WERI-Rb-1 (cell line): ENCODE data around the gene DOCK11.

Experiments
- DNase-seq: peaks from one replicate; pipeline ENCODE4 v3.0.0-alpha.2; 2020
- H3K27ac ChIP-seq: fragments of 250-450 bp; sonication (Bioruptor Pico); 2 replicates; pipeline ENCODE4 v1.5.1; 2020; ENCODE audit warnings: mild to moderate bottlenecking, moderate library complexity
- H3K27me3 ChIP-seq: fragments of 250-450 bp; sonication (Bioruptor Pico); 2 replicates; pipeline ENCODE4 v1.5.1; 2021; ENCODE audit warnings: mild to moderate bottlenecking, low read depth, moderate library complexity; ENCODE audit not compliant: insufficient read depth, severe bottlenecking
- H3K36me3 ChIP-seq: fragments of 250-450 bp; sonication (Bioruptor Pico); 2 replicates; pipeline ENCODE4 v1.5.1; 2020; ENCODE audit warnings: mild to moderate bottlenecking, moderate library complexity
- H3K4me3 ChIP-seq: 2 replicates; pipeline ENCODE4 v1.5.1; 2011; ENCODE audit warnings: low read depth, mild to moderate bottlenecking, control low read depth, low read length
- H3K9me3 ChIP-seq: fragments of 250-450 bp; sonication (Bioruptor Pico); 2 replicates; pipeline ENCODE4 v1.5.1; 2021; ENCODE audit warnings: mild to moderate bottlenecking, moderate library complexity; ENCODE audit not compliant: severe bottlenecking
- CTCF ChIP-seq: IDR thresholded peaks from 2 replicates; pipeline ENCODE4 v1.5.1; 2011; ENCODE audit warnings: low read depth, mild to moderate bottlenecking, control low read depth, inconsistent platforms, low read length

The DOCK11 gene

DNA sequence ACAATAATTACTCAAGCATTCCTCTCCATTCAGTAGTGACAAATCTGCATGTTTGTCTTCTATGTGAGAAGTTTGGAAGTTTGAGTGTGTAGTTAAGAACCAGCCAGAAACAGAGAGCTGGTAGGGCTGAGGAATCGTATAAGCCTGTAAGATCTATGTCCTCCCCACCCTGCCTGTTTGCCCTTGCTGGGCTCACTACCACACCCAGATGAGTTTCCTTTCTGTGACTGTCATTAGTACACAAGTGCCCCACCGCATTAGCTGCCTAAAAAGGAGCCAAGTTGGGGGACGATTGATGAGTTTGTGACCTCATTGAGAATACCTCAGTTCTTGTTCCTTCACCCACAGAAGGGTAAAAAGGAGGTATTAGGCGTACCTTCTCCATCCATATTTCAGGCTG, 28.3 kb downstream of the DOCK11 start:
- Histone ChIP-seq H3K27me3 (peaks cover 61% of the 10 kb centered on the region), H3K9me3 (no peaks in the 10 kb centered on the region), H3K4me3 (no peak overlapping the region), H3K27ac (no peak overlapping the region), H3K36me3 (no peaks in the 10 kb centered on the region)
- no peak for TF ChIP-seq CTCF
- DNase-seq: no peak

- DNase-seq: no peak
- Histone ChIP-seq H3K27ac (no peak overlapping the region), H3K9me3 (no peaks in the 10 kb centered on the region), H3K4me3 (no peak overlapping the region), H3K27me3 (peaks cover 61% of the 10 kb centered on the region), H3K36me3 (no peaks in the 10 kb centered on the region)
- TF ChIP-seq CTCF: no peak
Observed at GRCh38 chrX:118524344-118524743, 28.7 kb downstream of the DOCK11 start.

DNA sequence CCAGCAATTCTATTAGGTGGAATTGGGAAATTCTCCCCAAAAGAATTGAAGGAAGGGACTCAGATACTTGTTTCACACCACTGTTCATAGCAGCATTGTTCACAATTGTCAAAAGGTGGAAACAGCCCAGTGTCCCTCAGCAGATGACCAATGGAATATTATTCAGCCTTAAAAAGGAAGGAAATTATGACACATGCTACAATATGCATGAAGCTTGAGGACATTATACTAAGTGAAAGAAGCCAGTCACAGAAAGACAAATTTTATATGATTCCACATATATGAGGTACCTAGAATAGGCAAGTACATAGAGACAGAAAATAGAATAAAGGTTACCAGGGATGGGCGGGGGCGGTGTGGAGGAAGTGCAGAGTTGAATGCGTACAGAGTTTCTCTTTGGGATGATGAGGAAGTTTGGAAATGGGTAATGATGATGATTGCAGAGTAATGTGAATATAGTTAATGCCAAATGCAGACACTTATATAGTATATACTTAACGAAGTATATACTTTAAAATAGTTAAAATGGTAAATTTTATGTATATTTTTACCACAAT, 29.6 kb downstream of the DOCK11 start:
- no peak for TF ChIP-seq CTCF
- Histone ChIP-seq H3K4me3 (no peak overlapping the region), H3K9me3 (no peaks in the 10 kb centered on the region), H3K27me3 (peaks cover 62% of the 10 kb centered on the region), H3K27ac (no peak overlapping the region), H3K36me3 (no peaks in the 10 kb centered on the region)
- no peak for DNase-seq

DNA sequence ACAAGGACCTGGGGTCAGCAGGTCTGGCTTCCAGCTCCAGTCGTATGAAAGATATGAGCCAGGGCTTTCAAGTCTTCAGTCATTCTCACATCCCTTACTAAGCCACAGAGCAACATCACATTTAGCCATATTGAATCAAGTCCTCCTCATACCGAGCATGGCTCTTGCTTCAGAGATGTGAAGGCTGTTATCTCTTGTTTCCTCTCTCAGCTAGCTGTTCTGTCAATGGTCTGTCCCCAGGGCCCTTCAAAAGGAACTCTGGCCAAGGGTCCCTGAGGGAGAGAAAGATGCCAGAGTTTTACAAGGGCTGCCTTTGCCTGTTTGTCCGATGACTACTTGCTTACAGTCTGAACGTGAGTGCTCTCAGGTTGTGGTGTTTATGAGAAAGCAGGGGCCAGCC, 30.5 kb downstream of the DOCK11 start:
- no peak for TF ChIP-seq CTCF
- Histone ChIP-seq H3K9me3 (no peaks in the 10 kb centered on the region), H3K4me3 (no peak overlapping the region), H3K27me3 (peaks cover 58% of the 10 kb centered on the region), H3K27ac (no peak overlapping the region), H3K36me3 (no peaks in the 10 kb centered on the region)
- no peak for DNase-seq

DNA sequence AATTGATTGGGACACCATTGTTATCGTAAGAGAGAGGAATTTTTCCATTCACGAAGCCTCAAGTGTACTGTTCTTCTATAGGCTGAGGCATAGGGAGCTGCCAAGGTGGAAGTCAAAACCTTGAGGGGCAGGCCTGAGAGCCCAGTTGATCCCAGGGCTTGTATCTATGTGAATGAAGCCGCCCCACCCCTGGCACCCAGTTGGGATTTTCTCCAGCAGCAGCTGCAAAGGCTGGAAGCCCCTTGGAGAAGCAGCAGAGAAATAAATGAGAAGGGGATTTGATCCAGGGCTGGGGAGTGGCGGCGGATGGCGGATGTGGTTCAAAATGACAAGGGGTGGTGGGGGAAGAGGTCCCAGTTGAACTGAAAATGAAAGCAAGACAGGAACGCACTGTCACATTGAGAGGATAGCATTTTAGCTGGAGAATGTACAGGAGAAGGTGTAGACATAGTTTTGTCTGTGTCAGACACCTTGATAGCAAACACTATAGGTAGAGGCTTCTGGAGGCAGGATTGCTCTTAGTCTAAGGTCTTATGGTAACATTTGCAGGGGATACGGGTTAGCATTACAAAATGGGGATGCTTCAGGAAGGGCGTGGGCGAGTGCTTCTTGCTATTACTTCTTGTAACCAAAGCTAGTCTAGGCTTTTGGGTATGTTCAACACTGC, 32.6 kb downstream of the DOCK11 start:
- Histone ChIP-seq H3K27me3 (peaks cover 49% of the 10 kb centered on the region), H3K36me3 (no peaks in the 10 kb centered on the region), H3K27ac (no peak overlapping the region), H3K9me3 (no peaks in the 10 kb centered on the region), H3K4me3 (no peak overlapping the region)
- TF ChIP-seq CTCF: no peak
- DNase-seq: no peak
